RKO (cell line): ENCODE measurements around the gene BLOC1S1.
A peak's percentile ranks its signal among the peaks of the same experiment; 100 is the strongest.

Source experiments
- DNase-seq: peaks from one replicate; pipeline ENCODE4 v3.0.0-alpha.2; 2016; ENCODE audit warnings: low spot score

The BLOC1S1 gene

DNA sequence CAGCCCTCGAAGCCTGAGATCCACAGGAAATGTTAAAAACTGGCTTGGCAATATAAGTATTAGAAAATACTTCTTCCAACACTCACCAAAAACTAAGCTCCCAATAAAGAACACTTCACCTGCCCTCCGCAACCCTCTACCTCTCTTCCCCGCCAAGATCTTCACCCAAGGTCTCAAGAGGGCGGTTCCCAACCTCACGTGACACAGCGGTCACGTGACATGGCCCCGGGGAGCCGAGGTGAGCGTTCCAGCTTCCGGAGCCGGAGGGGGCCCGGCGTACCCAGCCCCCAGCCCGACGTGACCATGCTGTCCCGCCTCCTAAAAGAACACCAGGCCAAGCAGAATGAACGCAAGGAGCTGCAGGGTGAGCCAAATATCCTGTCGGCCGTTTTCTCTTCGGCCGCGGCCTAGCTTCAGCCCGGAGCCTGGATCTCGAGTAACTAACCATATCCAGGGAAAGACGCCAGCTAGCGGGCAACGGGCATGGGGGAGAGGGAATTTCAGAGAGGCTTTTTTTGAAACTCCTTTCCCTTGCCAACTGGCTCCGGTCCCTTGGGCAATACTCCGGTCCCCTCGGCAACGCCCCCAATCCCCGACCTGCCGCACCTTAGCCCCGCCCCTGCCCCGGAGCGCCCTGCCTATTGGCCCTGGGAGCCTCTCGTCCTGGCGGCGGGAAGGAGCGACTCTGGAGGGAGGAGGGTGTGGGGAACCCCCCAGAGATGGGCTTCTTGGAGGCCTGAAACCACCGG lies at the start of gene BLOC1S1:
Gene BLOC1S1, plus strand, starts transcription at position 214 of the 749 bp plus-strand sequence. Its CDS starts 6 bp downstream, at position 220.
- DNase-seq = peak; percentile 91

GRCh38 chr12:55666508-55666907 lies 49.3 kb upstream of the BLOC1S1 start:
- DNase-seq = no peak

DNA sequence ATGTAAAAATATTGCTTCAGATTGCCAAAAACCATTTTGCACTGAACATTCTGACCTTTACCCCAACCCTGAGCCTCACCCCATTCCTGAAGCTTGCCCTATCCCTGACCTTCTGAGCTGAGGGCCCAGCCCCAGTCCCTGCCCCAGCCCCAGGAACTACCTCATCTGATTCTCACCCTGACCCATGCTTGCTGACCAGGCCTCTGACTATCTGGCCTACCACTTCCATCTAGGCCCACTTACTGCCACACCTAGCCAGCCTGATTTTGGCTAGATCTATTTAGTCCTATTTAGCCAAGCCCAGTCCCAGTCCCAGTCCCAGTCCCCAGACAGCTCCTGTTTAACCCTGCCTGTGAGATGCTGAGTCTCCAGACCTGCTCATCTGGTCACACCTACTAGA lies 45.6 kb upstream of the BLOC1S1 start:
- no peak for DNase-seq

DNA sequence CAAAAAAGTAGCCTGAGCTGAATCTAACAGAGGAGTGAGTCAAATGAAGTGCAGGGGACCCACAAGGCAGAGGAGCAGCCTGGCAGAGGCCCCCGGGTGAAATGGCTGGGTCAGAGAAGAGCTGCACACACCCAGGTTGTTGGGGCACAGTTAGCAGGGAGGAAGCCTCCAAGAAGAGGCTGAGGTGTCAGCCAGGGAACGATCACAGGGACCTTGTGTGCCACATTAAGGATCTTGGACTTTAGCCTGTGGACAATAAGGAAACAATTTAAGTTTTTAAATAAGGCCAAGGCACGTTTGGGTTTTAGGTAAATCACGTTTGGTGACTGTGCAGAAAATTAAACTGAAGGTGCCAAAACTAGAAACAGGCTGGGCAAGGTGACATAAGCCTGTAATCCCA lies 44.1 kb upstream of the BLOC1S1 start:
- DNase-seq = no peak

- no peak for DNase-seq
These were observed 42.2 kb upstream of the BLOC1S1 start for GRCh38 chr12:55673638-55674037.

DNA sequence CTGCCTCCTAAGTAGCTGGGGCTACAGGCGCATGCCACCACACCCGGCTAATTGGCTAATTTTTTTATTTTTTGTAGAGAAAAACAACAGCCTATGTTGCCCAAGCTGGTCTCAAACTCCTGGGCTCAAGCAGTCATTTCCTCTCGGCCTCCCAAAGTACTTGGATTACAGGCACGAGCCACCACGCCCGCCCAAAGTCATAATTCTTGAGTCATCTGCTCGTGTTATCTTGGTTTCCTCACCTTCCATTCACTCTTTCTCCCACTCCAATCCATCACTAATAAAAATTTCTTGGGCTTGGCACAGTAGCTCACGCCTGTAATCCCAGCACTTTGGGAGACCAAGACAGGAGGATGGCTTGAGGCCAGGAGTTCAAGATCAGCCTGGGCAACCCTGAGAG lies 40.2 kb upstream of the BLOC1S1 start:
- no peak for DNase-seq

DNA sequence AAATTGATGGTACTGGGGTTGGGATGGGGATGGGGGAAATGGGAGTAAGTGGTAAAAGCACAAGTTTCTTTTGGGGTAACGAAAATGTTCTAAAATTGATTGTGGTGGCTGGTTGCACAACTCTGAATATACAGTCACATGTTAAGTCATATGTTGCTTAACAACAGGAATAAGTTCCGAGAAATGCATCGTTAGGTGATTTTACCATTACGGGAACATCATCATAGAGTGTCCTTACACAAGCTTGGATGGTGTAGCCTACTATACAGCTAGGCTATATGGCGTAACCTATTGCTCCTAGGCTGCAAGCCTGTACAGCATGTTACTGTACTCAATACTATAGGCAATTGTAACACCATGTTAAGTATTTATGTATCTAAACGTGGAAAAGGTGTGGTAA lies 39.1 kb upstream of the BLOC1S1 start:
- no peak for DNase-seq

GRCh38 chr12:55679691-55680090 lies 36.2 kb upstream of the BLOC1S1 start:
- no peak for DNase-seq

- peak; percentile 90 for DNase-seq
These were observed 34.4 kb upstream of the BLOC1S1 start for GRCh38 chr12:55681142-55682077.

DNA sequence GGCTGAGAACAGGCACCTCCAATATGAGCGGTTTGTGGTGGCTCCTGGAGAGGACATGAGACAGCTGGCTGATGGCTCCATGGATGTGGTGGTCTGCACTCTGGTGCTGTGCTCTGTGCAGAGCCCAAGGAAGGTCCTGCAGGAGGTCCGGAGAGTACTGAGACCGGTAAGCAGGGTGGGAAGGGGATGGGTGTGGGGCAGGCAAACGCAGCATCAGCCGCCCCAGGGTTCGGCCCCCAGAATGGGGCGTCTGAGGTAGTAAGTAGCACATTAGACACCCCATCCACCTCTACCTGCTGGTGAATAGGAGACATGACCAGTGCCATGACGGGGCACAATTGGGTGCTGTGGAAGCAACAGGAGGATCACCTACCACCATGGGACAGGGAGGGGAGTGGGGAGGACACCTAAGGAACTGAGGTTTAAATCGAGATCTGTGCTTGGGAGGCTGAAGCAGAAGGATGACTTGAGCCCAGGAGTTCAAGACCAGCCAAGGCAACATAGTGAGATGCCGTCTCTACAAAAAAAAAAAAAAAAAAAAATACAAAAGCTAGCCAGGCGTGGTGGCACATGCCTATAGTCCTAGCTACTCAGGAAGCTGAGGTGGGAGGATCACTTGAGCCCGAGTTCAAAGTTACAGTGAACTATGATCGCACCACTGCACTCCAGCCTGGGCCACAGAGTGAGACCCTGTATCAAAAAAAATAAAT lies 33.6 kb upstream of the BLOC1S1 start:
- no peak for DNase-seq

DNA sequence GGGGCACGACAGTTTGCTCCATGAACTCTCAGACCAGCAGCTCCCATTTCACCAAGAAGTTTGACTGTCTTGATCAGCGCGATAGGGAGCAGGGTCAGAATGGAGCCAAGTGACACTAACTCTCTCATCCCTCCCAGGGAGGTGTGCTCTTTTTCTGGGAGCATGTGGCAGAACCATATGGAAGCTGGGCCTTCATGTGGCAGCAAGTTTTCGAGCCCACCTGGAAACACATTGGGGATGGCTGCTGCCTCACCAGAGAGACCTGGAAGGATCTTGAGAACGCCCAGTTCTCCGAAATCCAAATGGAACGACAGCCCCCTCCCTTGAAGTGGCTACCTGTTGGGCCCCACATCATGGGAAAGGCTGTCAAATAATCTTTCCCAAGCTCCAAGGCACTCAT lies 32.2 kb upstream of the BLOC1S1 start:
- DNase-seq = no peak

DNA sequence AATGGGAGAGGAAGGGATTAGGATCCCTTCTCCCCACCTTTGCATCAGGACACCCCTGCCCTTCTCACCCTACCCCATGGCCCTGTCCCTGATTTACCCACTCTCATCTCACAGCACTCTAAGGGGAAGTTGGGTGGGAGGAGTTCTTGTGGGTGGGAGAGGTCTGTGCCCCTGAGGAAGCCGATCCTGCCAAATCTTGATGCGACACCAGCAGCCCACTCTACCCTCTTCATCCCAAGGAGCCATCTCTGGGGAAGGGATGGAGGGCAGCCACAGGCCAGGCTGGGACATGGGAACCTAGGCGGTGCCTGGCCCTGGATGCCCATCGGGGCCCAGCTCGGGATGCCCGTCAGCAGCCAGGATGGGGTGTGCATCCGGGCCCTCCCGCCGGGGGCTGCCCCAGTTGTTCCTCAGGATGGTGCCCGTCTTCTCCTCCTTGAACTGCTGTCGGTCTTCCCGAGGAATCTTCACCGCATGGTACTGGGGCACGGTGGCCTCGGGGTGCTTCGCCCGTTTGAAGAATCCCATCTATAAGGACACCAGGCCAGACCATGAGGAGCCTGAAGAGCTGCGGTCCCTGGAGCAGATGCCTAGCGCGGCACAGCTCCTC lies 31.0 kb upstream of the BLOC1S1 start:
- no peak for DNase-seq

DNA sequence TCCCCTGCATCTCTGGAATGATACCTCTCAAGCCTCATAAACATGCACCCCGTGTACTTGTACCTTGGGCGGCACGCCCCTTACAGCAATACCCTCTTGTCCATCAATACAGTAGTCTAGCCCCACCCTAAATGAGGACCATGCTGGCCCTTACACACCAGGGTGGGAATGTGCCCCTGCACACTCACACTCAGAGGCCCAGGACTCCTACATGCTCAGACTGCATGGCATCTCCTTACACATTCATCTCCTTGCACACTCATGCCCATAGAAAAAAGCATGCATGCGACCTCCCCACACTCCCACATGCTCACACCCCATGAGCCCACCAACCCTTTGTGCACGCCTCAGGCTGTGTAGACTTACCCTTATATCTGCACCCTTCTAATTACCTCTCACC lies 30.2 kb upstream of the BLOC1S1 start:
- DNase-seq = no peak

DNA sequence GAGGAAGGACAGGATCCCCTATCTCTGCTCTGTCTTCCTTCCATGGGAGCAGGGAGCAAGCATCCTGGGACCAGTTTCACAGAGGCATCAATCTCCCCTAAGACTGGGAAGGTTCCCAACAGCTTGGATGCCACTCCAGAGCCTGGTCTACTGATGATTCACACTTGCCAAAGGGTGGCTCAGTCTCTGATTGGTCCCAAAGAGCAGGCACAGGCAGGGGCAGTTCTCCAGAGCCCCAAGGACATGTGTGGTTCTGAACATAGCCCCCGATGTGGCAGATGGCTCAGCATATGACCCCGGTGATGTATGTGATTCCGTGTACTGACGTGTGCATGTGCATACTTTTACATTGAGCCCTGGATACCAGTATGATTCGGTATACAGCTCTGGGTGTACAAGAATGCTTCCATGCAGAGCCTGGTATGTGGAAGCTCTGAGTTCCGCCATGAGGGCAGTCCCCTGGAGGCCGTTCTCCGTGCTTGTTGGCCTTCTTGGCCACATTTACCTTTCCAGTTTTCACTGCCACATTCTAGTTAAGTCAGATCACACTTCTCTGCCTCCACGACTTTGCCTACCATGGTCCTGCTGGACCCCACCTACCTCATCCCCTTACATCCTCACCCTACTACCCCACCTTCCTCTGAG lies 29.4 kb upstream of the BLOC1S1 start:
- DNase-seq = no peak

DNA sequence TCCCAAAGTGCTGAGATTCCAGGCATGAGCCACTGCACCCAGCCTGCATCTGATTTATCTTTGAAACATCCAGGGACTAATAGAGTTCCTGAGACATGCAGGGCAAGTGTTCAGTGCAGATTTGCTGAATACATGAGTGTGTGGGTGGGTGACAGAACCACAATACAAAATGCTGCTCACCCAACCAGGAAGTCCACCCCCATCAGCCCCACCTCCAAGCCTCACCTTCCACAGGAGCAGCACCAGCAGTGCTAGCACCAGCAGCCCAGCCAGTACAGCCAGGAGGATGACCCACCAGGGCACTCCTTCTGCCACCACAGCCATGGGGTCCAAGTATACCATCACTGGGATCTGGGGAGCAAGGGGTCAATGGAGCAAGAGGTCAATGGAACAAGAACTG lies 28.1 kb upstream of the BLOC1S1 start:
- no peak for DNase-seq

- DNase-seq = no peak
These were observed 26.9 kb upstream of the BLOC1S1 start for GRCh38 chr12:55688716-55689655.

GRCh38 chr12:55692631-55693322 lies 23.1 kb upstream of the BLOC1S1 start:
- no peak for DNase-seq

- DNase-seq = no peak
These were observed 22.3 kb upstream of the BLOC1S1 start for GRCh38 chr12:55693323-55694187.

DNA sequence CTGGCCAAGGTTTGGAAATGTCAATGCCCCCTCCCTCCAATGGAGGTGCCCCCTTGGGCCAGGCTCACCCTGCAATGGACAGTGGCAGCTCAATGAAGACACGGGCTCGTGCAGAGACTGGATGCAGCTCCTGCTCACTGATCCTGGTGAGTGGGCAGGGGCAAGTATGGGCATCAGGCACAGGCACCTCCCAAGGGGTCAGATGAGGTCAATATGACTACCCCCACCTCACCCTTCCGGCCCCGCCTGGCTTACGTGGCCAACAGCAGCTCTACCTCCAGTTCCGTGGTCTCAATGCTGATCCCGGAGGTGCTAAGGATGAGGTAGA lies 21.7 kb upstream of the BLOC1S1 start:
- no peak for DNase-seq
